NCI-H526 treated with DMSO at 0.1 percent for 48 hours (cell line): ENCODE data around the gene FIZ1.

Experiments
- DNase-seq: peaks from one replicate; lab custom pipeline; 2025; lab: John Stamatoyannopoulos, UW

Gene FIZ1, protein sequence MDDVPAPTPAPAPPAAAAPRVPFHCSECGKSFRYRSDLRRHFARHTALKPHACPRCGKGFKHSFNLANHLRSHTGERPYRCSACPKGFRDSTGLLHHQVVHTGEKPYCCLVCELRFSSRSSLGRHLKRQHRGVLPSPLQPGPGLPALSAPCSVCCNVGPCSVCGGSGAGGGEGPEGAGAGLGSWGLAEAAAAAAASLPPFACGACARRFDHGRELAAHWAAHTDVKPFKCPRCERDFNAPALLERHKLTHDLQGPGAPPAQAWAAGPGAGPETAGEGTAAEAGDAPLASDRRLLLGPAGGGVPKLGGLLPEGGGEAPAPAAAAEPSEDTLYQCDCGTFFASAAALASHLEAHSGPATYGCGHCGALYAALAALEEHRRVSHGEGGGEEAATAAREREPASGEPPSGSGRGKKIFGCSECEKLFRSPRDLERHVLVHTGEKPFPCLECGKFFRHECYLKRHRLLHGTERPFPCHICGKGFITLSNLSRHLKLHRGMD

DNA sequence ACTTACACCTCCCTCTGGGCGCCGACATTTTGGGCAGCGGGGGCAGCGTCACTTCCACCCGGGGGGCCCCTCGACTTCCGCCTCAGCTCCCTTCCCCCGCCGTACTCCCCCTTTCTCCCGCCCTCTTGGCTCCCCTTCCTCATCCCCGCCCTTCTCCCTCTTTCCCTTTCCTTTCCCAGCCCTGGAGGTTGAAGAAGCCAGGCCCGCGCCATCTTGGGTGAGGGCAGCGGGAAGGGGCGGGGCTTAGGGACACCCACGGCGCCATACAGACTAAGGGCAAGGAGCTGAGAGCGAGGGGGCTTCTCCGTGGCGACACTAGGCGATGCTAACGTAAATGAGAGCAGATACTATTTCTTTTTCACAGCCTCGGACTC, at the start of gene FIZ1:
FIZ1 (minus strand) TSS at position 50 of the 374 bp plus-strand sequence. CDS start 1,652 bp downstream, outside the sequence.
- DNase-seq: peak; percentile 98

DNA sequence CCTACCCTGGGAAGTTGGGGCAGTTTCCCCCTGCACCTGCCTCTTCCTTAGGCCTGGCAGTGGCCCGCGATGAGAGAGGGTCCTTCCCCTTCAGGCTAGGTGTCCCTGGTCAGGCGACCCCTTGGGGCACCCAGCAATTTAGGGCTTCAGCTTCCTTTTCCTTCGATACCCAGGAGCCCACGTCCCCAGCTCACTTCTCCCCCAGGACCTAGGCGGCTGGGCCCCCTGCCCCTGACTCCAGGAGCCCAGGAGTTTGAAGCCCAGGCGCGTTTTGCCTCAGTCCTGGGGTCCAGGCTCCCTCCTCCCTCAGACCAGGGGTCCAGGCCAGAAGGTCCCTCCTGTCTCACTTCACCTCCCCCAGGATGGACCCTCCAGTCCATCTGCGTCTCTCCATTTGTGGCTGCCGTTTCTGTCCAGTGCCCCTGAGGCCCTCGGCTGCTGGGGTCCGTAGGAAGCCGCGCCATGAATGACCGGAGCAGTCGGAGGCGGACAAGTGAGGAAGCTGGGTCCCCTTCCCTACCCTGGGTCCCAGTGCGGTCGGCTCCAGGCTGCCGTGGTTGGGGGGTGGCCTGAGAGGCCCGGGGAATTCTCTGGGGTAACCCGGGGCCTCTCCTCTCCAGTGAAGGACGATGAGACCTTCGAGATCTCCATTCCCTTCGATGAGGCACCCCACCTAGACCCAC, 49.4 kb upstream of the FIZ1 start:
- no peak for DNase-seq

DNA sequence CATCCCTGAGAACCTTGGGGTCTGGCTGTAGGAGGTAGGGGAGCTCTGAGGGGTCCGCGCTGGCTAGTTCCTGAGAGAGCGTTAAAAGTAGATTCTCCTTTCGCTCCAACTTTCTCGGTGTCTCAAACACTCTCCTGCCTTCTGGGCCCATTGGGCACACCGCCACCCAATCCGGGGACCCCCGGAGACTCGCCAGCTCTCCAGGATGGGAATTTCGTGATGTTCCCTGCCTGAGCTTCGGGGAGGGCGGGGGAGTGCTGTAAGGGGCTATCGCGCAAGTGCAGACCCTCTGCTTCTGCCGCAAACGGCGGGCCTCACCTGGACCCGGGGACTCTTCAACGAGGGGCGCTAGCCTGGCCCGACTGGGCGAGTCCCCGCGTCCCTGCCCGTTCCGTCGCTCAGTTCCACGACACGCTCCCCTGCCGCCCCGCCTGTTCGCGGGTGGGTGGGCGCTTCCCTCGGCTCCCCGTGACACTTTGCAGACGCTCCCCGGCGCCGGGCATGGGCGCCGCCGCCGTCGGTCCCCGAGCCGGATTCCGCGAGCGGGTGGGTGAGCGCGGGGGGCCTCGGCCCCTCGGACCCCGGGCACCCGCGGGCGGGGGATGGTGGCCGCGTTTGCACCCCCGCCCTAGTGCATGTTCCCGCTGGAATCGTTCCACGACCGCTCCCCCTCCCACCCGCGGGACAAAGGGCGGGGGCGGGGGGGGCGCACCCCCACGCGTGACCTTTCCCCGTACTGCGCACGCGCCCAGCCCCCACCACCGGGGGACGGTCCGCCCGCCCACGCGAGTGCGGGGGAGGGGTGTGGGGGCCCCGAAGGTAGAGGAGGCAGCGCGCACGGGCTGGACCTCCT, 48.6 kb upstream of the FIZ1 start, which contains the start of gene CCDC106:
CCDC106 (plus strand) TSS at position 481 of the 853 bp plus-strand sequence. CDS start 835 bp downstream, outside the sequence.
- DNase-seq: peak; percentile 87

DNA sequence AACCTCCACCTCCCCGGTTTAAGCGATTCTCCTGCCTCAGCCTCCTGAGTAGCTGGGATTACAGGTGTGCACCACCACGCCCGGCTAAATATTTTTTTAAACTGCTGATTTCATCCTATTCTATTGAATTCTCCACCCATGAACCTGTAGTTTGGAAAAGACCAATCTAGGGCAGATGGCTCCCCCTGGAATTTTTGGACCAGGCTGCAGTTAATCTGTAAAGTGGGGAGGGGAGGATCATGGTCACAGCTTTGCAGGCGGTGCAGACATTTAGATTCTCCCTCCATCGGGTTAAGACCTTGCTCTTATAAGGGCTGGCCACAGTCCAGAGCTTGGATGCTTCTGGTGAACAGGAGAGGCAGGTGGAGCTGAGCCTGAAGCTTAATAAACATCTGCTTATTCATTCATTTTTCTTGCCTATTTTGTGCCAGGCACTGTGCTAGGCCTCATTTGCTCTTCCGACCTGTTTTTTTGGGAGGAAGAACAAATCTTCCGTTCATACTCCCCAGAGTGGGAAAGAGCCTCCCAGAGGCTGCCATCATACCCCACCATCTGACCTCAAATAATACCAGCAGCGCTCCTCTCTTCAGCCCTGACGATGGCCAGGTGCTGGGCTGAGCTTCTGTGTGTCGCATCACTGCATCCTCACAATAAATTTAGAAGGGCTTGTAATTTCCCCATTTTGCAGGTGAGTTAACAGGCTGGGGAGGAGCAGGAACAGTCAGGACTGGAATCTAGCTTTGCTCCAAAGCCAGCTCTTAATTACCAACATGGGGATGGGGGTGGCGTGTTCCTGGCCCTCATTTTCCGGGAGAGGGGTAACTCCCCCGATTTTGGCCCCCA, 47.8 kb upstream of the FIZ1 start:
- no peak for DNase-seq

DNA sequence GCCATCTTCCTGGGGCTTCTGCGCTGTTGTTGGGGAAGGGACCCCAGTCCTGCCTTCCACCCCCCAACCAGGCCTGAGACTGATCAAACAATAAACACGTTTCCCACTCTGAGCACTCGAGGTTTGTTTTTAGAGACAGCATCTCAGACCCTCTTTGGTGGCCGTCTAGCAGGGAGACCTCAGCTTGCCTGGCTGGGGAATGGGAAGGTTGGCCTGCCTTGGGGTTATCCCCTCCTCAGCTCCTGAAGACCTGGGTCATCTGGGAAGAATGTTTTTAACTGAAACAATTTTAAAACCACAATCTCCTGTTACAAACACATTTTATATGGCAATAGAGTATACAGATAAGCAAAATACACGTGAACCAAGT, 46.2 kb upstream of the FIZ1 start:
- no peak for DNase-seq

DNA sequence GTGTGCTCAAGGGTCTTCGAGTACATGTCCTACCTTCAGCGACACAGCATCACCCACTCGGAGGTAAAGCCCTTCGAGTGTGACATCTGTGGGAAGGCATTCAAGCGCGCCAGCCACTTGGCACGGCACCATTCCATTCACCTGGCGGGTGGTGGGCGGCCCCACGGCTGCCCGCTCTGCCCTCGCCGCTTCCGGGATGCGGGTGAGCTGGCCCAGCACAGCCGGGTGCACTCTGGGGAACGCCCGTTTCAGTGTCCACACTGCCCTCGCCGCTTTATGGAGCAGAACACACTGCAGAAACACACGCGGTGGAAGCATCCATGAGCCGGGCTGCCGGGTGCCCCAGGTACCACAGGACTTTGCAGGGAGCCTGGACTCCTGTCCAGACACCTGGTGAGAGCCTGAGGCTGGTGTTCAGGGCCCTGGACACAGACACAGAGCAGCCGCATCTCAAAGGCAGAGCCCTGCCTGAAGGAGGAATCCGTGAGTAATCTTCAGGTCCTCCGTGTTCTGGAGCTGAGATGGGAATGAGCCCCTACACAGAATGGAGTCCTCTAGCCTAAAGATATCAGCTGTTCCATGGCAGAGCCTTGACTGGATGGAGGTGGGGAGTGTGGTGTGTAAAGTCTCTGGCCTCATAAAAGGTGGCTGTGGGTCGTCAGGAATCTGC, 45.7 kb upstream of the FIZ1 start:
- DNase-seq: no peak

DNA sequence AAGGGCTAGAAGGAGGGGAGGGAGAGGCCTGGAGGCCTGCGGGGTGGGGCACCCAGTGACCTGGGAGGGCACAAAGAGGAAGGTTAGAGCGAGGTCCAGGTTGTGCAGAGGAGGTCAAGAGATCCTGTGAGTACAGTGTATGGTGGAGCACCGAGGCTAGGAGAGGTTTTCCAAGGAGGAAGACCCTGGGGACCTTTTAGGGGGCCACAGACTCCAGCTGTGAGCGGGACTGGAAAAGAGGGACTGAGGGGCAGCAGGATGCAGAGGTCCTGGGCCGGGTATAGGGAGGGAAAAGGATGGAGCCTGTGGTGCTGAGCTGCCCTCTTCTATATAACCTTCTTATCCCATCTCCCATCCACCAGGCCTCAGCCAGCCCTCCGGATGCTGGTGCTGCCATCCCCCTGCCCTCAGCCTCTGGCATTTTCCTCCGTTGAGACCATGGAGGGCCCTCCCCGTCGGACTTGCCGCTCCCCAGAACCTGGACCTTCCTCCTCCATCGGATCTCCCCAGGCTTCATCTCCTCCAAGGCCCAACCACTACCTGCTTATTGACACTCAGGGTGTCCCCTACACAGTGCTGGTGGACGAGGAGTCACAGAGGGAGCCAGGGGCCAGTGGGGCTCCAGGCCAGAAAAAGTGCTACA, 45.0 kb upstream of the FIZ1 start:
- no peak for DNase-seq

DNA sequence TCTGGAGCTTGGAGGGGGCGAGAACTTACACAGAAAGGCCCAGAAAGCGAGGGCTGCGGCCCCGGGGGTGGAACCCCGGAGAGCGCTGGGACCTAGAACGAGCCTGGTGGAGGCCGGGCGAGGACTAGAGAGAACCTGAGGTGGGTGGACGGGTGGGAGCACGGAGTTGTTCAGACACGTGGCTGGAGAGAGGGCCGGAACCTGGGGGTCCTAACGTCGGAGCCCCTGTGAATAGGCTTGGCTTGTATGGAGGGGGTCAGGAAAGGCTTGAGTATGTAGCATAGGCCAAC, 44.5 kb upstream of the FIZ1 start:
- no peak for DNase-seq

DNA sequence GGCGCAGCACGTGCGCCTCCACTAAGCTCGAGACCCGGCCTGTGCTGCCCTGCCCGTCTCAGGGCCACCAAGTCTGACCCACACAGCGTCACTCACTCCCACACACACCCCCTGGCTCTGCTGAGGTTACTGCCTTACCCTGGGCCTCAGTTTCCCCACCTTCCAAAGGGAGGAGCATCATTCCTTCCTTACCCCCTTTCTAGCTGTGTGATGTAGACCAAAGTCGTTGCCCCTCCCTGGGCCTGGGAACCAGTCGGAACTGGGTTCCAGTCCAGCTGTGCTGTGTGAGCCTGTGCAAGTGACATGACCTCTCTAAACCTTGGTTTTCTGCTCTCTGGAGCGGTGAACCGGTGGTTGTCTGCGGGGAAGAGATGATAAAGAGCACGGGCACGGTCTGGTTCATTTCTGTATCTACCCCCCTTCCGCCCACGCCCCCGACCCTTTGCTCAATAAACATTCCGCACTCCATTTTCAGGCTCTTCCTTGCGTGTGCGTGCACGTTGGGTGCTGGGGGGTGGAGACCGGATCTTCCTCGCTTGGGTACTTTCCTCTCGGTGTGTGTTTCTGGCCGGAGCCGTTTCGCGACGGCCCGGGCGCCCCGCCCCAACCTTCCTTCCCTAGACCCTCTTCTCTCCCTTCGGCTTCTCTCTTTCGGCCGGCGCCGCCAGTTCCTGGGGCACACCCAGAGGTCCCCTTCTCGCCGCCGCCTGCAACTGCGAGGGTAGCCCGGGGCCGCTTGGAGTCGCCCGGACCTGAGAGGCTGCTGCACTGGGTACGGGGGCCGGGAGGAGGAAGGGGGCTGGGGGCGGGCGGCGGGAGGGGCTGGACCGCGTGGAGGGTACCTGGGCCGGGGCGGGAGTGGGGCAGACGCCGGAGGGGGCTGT, 43.9 kb upstream of the FIZ1 start, which contains the start of gene ZNF581:
ZNF581 (plus strand) TSS at position 647 of the 884 bp plus-strand sequence. CDS start 923 bp downstream, outside the sequence.
- peak; percentile 74 for DNase-seq

DNA sequence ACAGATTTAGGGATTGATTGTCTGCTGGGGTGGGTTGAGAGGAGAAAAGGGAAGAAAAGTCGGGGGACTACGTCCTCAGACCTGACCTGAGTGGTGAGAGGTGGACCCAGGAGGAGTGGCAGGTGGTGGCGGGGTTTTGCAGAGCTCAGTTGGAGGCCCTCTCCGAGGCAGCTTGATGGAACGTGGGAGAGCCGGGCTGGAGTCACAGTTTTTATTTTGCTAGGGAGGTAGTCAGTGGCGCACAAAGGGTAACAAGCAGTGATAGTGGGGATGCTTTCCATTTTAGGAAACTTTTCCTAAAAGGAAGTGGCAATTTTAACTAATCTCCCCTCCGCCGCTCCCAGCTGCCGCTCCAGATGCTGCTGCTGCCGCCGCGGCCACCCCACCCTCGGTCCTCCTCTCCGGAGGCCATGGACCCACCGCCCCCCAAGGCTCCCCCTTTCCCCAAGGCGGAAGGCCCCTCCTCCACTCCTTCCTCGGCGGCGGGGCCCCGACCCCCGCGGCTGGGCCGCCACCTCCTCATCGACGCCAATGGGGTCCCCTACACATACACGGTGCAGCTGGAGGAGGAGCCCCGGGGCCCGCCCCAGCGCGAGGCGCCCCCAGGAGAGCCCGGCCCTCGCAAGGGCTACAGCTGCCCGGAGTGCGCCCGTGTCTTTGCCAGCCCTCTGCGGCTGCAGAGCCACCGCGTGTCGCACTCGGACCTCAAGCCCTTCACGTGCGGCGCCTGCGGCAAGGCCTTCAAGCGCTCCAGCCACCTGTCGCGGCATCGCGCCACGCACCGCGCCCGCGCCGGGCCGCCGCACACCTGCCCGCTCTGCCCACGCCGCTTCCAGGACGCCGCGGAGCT, 43.1 kb upstream of the FIZ1 start:
- peak; percentile 37 for DNase-seq

DNA sequence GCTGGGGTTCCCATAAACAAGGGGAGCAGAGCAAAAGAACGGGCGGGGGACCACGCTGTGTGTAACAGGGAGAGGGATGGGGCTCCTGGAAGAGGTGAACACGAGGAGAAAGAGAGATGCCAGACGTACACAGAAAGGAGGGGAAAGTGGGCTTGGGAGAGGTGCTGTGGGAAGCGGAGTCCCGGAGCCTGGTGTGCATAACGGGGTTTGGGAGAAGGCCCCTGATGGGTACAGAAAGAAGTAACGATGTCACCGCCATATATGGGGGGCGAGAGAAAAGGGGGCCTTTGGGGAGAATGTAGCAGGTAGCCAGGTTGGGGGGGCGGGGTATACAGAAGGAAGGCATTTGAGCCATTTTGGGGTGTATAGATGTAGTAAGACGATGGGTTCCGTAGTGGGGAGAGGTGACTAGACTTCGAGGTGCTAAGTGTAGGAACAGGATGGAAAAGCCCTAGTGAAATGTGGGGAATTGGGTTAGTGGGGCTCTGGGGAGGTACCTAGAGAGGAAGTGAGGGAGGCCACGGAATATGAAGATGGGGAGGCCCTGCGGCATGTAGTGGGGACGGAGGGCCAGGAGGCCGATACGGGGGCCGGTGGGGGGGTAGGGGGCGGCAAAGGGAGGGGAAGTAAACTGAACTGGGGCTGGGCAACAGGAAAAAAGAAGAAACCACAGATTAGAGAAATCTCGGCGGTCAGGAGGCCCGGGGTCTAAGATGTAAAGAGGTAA, 42.3 kb upstream of the FIZ1 start:
- peak; percentile 50 for DNase-seq

DNA sequence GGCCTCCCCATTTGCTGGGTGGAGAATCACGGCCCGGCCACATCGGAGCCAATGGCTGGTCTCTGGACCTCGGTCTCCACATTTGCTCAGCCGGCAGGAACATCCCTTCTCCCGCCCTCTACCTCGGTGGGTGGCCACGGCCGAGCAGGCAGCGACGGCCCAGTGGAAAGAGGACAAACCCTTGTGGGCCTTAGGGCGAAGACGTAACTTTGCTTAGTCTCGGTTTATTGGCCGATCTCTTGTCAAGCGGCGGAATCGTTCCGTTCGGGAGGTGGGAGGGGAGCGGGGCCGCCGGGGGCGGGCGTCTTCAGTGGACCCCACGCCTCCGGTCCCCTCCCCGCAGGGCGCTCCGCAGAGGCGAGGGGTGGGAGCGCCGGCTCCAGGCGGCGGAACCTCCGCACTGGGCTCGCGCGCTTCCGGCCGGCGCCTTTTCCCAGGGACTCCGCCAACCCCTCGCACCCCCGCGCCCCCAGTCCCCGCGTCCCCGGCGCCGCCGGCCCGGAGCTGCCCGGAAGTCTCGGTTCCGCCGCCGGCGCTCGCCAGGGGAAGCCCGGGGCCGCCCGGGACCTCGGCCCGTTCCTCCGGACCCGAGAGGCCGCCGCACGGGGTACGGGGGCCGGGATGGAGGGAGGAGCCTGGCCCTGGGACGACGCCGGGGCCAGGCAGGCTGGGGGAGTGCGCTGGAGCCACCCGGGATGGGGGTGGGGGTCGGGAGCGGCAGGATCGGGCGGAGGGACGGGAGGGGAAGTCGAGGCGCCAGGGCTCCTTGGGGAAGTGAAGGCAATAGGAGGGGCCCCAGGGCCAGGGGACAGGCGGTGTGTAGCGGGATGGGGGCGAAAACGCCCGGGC, 41.5 kb upstream of the FIZ1 start, which contains the start of gene ZNF580:
ZNF580 (plus strand) TSS at position 426 of the 849 bp plus-strand sequence. CDS start 1,507 bp downstream, outside the sequence.
- peak; percentile 55 for DNase-seq

DNA sequence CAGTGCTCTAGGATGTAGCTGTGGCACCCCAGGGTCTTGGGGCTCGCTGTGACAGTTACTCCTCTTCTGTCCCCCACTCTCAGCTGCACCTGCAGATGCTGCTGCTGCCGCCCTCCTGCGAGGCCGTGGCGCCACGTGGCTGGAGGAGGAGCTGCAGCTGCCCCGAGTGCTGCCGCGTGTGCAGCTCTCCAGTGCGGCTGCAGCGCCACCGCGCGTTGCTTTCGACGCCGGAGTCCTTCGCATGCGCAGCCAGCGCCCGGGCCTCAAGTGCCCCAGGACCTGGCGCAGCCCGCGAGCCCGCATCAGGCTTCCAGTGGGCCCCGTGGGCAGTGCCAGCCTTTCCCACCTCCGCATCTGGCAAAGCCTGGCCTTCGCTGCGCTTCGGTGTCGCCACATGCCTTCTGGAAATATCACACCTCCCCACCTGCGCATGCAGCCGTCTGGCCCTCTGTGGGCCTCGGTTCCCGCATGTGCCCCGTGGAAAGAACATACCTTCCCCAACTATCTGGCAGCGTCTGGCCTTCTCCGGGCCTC, 40.8 kb upstream of the FIZ1 start:
- peak; percentile 57 for DNase-seq

DNA sequence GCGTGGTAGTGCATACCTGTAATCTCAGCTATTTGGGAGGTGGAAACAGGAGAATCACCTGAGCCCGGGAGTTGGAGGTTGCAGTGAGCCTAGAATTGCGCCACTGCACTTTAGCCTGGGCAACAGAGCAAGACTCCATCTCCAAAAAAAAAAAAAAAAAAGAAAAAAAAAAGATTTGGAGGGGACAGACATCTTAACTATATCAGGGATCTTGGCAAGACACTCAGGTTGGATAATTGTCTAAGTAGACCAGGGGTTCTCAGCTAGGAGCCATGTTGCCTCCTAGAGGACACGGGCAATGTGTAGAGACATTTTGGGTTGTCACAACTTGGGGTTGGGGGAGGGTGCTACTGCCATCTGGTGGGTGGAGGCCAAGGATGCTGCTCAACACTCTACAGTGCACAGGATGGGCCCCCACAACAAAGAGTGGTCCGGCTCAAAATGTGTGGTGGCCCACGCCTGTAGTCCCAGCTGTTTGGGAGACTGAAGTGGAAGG, 39.6 kb upstream of the FIZ1 start:
- no peak for DNase-seq

DNA sequence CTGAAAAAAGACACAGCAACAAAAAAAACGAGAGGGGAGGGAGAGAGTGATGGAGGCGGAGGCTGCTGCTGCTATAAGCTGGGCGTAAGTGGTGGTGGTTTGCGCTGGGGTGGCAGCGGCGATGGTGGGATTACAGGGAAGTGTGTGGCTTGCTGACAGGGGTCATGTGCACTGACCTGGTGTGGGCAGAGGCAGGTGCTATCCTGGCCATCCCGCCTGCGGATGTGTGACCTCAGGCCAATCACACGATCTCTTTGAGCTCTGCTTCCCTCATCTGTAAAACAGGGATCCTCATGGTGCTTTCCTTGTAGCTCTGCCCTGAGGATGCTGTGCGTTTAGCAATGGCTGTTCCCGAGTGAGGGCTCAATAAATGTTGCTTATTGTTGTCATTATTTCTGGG, 38.2 kb upstream of the FIZ1 start:
- DNase-seq: no peak

DNA sequence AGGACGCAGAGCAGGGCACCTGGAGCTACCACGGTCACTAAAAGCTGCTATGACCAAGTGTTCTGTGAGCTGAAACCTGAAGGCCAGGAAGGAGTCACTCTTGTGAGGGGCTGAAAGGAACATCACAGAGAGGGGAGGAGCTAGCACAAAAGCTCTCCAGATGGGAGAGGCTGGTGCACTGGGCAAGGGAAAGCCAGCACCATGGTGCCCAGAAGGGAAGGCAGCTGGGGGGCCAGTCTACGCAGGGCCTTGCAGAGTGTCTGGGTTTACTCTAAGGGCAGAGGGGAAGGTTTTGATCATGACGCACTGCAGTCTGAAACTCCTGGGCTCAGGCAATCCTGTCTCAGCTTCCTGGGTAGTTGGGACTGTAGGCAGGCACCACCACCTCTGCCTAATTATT, 37.4 kb upstream of the FIZ1 start:
- no peak for DNase-seq
